Mesendoderm (in vitro differentiated cells): ENCODE measurements around the gene AFAP1L2.

ENCODE experiments used
- DNase-seq: peaks from one replicate; pipeline ENCODE4 v3.0.0; 2013
- H2AK5ac ChIP-seq: 2 replicates; pipeline ENCODE4 v1.6.1; 2013; ENCODE audit warnings: low read length, inconsistent platforms
- H2BK120ac ChIP-seq: 2 replicates; pipeline ENCODE4 v1.6.1; 2013; ENCODE audit warnings: low read depth, mild to moderate bottlenecking, low read length, moderate library complexity, mixed read lengths
- H2BK15ac ChIP-seq: replicated peaks from 2 replicates; pipeline ENCODE4 v1.6.1; 2013; ENCODE audit warnings: low read depth, mild to moderate bottlenecking, moderate library complexity
- H2BK5ac ChIP-seq: 2 replicates; pipeline ENCODE4 v1.6.1; 2013; ENCODE audit warnings: low read length, inconsistent platforms
- H3K18ac ChIP-seq: 2 replicates; pipeline ENCODE4 v1.6.1; 2013; ENCODE audit warnings: mild to moderate bottlenecking, low read length, mixed read lengths
- H3K23ac ChIP-seq: one replicate; pipeline ENCODE4 v1.6.1; 2013; ENCODE audit warnings: low read length
- H3K27ac ChIP-seq: 2 replicates; pipeline ENCODE4 v1.5.1; 2013; ENCODE audit warnings: low read depth, mild to moderate bottlenecking, inconsistent platforms, low read length, moderate library complexity
- H3K27me3 ChIP-seq: 2 replicates; pipeline ENCODE4 v1.6.1; 2013; ENCODE audit warnings: low read length, control low read depth, mild to moderate bottlenecking, inconsistent platforms; ENCODE audit not compliant: insufficient read depth, poor library complexity
- H3K36me3 ChIP-seq: 2 replicates; pipeline ENCODE4 v1.6.1; 2013; ENCODE audit warnings: low read length, inconsistent platforms; ENCODE audit not compliant: control insufficient read depth, insufficient read depth
- H3K4ac ChIP-seq: one replicate; pipeline ENCODE4 v1.6.1; 2013; ENCODE audit warnings: low read depth, mild to moderate bottlenecking, low read length, moderate library complexity
- H3K4me1 ChIP-seq: 2 replicates; pipeline ENCODE4 v1.6.1; 2013; ENCODE audit warnings: low read depth, low read length, inconsistent platforms; ENCODE audit not compliant: control insufficient read depth
- H3K4me2 ChIP-seq: 2 replicates; pipeline ENCODE4 v1.6.1; 2013; ENCODE audit warnings: low read length
- H3K4me3 ChIP-seq: 2 replicates; pipeline ENCODE4 v1.5.1; 2013; ENCODE audit warnings: mild to moderate bottlenecking, low read length
- H3K56ac ChIP-seq: one replicate; pipeline ENCODE4 v1.6.1; 2013; ENCODE audit warnings: low read length
- H3K79me1 ChIP-seq: 2 replicates; pipeline ENCODE4 v1.6.1; 2013; ENCODE audit warnings: low read length, inconsistent platforms
- H3K79me2 ChIP-seq: 2 replicates; pipeline ENCODE4 v1.6.1; 2013; ENCODE audit warnings: mild to moderate bottlenecking, low read length; ENCODE audit not compliant: control insufficient read depth, insufficient read depth
- H3K9ac ChIP-seq: 2 replicates; pipeline ENCODE4 v1.6.1; 2013; ENCODE audit warnings: low read length, inconsistent platforms
- H4K5ac ChIP-seq: one replicate; pipeline ENCODE4 v1.6.1; 2013; ENCODE audit warnings: low read length
- H4K8ac ChIP-seq: one replicate; pipeline ENCODE4 v1.6.1; 2013; ENCODE audit warnings: low read depth, mild to moderate bottlenecking, control low read depth, low read length, moderate library complexity
- WGBS: extraction: QIAGEN DNeasy Blood & Tissue Kit; methylation state at CpG from one replicate; pipeline ENCODE4 v1.1.7; 2013; ENCODE audit warnings: low lambda C conversion rate, missing lambda C conversion rate; ENCODE audit not compliant: insufficient coverage; ENCODE audit errors: extremely low coverage; 5-methylcytosine and 5-hydroxymethylcytosine counted together

The AFAP1L2 gene

GRCh38 chr10:114442091-114442630 is 37.9 kb upstream of the AFAP1L2 start:
- Histone ChIP-seq H2BK15ac (no peak overlapping the region), H3K36me3 (no peaks in the 10 kb centered on the region), H2BK5ac (no peak overlapping the region), H3K56ac (no peak overlapping the region), H3K27ac (no peak overlapping the region), H3K4ac (no peak overlapping the region), H2AK5ac (no peak overlapping the region), H3K18ac (no peak overlapping the region), H4K5ac (no peak overlapping the region), H4K8ac (no peak overlapping the region), H3K23ac (no peak overlapping the region), H3K79me2 (no peaks in the 10 kb centered on the region), H3K4me3 (no peak overlapping the region), H3K9ac (no peak overlapping the region), H3K4me1 (peaks cover 2% of the 10 kb centered on the region), H2BK120ac (no peak overlapping the region), H3K79me1 (no peaks in the 10 kb centered on the region), H3K27me3 (no peaks in the 10 kb centered on the region), H3K4me2 (no peak overlapping the region)
- DNase-seq: peak; percentile 94
- no CpG with 5 or more reads among the region's 4 CpGs for WGBS

GRCh38 chr10:114441107-114441506 is 36.8 kb upstream of the AFAP1L2 start:
- Histone ChIP-seq H2BK120ac (no peak overlapping the region), H4K5ac (no peak overlapping the region), H2AK5ac (no peak overlapping the region), H2BK15ac (no peak overlapping the region), H3K79me2 (no peaks in the 10 kb centered on the region), H3K4ac (no peak overlapping the region), H3K56ac (no peak overlapping the region), H3K4me3 (no peak overlapping the region), H3K9ac (no peak overlapping the region), H3K27me3 (no peaks in the 10 kb centered on the region), H2BK5ac (no peak overlapping the region), H3K27ac (no peak overlapping the region), H3K4me1 (peaks cover 2% of the 10 kb centered on the region), H3K23ac (no peak overlapping the region), H3K4me2 (no peak overlapping the region), H3K18ac (no peak overlapping the region), H3K36me3 (no peaks in the 10 kb centered on the region), H3K79me1 (no peaks in the 10 kb centered on the region), H4K8ac (no peak overlapping the region)
- no CpG with 5 or more reads among the region's 1 CpG for WGBS
- no peak for DNase-seq

GRCh38 chr10:114437473-114438292 is 33.4 kb upstream of the AFAP1L2 start:
- H3K23ac ChIP-seq: no peak overlapping the region
- no peak overlapping the region for H3K9ac ChIP-seq
- H3K36me3 ChIP-seq: no peaks in the 10 kb centered on the region
- no peak overlapping the region for H2BK15ac ChIP-seq
- H3K27me3 ChIP-seq: no peaks in the 10 kb centered on the region
- no peak overlapping the region for H2BK120ac ChIP-seq
- H3K79me2 ChIP-seq: no peaks in the 10 kb centered on the region
- no peak overlapping the region for H3K4ac ChIP-seq
- no CpG with 5 or more reads among the region's 9 CpGs for WGBS
- no peak overlapping the region for H3K27ac ChIP-seq
- no peak overlapping the region for H3K18ac ChIP-seq
- no peaks in the 10 kb centered on the region for H3K79me1 ChIP-seq
- H2AK5ac ChIP-seq: no peak overlapping the region
- H4K5ac ChIP-seq: no peak overlapping the region
- H3K4me3 ChIP-seq: no peak overlapping the region
- no peak overlapping the region for H3K4me2 ChIP-seq
- no peak overlapping the region for H2BK5ac ChIP-seq
- peak; percentile 28 for DNase-seq
- H3K4me1 ChIP-seq: peaks cover 2% of the 10 kb centered on the region
- H4K8ac ChIP-seq: no peak overlapping the region
- H3K56ac ChIP-seq: no peak overlapping the region

GRCh38 chr10:114436941-114437340 is 32.6 kb upstream of the AFAP1L2 start:
- H2AK5ac ChIP-seq: no peak overlapping the region
- no peak for DNase-seq
- no peak overlapping the region for H3K4me2 ChIP-seq
- H3K27ac ChIP-seq: no peak overlapping the region
- H4K8ac ChIP-seq: no peak overlapping the region
- no peaks in the 10 kb centered on the region for H3K79me1 ChIP-seq
- peaks cover 2% of the 10 kb centered on the region for H3K4me1 ChIP-seq
- H3K18ac ChIP-seq: no peak overlapping the region
- H3K4ac ChIP-seq: no peak overlapping the region
- no CpG with 5 or more reads among the region's 2 CpGs for WGBS
- no peak overlapping the region for H2BK5ac ChIP-seq
- no peak overlapping the region for H2BK120ac ChIP-seq
- H3K4me3 ChIP-seq: no peak overlapping the region
- H3K27me3 ChIP-seq: no peaks in the 10 kb centered on the region
- H3K23ac ChIP-seq: no peak overlapping the region
- no peak overlapping the region for H3K56ac ChIP-seq
- no peak overlapping the region for H3K9ac ChIP-seq
- H3K79me2 ChIP-seq: no peaks in the 10 kb centered on the region
- H4K5ac ChIP-seq: no peak overlapping the region
- H2BK15ac ChIP-seq: no peak overlapping the region
- no peaks in the 10 kb centered on the region for H3K36me3 ChIP-seq

- no peak overlapping the region for H2BK120ac ChIP-seq
- H3K18ac ChIP-seq: no peak overlapping the region
- H3K4me1 ChIP-seq: no peaks in the 10 kb centered on the region
- no peak overlapping the region for H3K4ac ChIP-seq
- H2BK5ac ChIP-seq: no peak overlapping the region
- H3K4me2 ChIP-seq: no peak overlapping the region
- no peaks in the 10 kb centered on the region for H3K27me3 ChIP-seq
- no CpG with 5 or more reads among the region's 4 CpGs for WGBS
- H3K4me3 ChIP-seq: no peak overlapping the region
- H3K56ac ChIP-seq: no peak overlapping the region
- no peak overlapping the region for H4K5ac ChIP-seq
- H2BK15ac ChIP-seq: no peak overlapping the region
- no peak overlapping the region for H3K27ac ChIP-seq
- H3K79me1 ChIP-seq: no peaks in the 10 kb centered on the region
- DNase-seq: no peak
- no peak overlapping the region for H3K9ac ChIP-seq
- H3K79me2 ChIP-seq: no peaks in the 10 kb centered on the region
- no peak overlapping the region for H3K23ac ChIP-seq
- H4K8ac ChIP-seq: no peak overlapping the region
- no peaks in the 10 kb centered on the region for H3K36me3 ChIP-seq
- no peak overlapping the region for H2AK5ac ChIP-seq
Measured at GRCh38 chr10:114432566-114433093, 28.3 kb upstream of the AFAP1L2 start.
